OCI-LY3 (cell line): ENCODE results near the gene NEIL1.

Source experiments
- EZH2phosphoT487 ChIP-seq: fragments of 200-600 bp; shearing (Covaris generic); IDR thresholded peaks from 2 replicates; pipeline ENCODE4 v1.6.1; 2018; ENCODE audit warnings: antibody characterized with exemption, mixed run types, low read depth
- TF ChIP-seq, protein P1 (sequence below): fragments of 200-600, 300-600 bp; sonication (generic); IDR thresholded peaks from 2 replicates; pipeline ENCODE4 v1.5.1; 2014; ENCODE audit warnings: antibody characterized with exemption, low read length, low read depth

DNA sequence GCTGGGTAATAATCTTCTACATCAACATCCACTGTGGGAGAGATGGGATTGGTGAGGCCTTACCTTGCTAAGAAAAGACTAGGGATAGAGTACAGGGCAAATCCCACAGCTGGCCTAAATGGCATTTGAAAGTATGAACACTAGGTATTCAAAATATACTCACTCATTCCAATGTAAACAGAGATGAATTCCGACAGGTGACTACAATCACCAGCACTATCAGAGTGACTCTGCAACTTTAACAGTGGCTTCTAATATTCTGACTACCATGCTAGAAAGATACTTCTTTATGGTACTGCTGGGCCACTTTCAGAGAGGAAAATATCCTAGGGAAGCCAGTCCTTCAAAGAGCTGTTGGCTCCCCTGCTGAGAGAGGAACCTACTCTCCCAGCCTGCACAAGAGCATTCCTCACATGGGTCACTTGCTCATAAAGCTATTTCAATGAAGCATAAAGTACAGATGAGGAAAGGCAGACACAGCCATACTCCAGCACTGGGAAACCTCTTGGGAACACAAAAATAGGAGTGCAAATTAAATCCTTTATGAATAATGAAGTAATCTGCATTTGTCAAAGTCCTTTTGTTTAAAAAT lies 43.0 kb downstream of the NEIL1 start:
- TF ChIP-seq, protein P1, sequence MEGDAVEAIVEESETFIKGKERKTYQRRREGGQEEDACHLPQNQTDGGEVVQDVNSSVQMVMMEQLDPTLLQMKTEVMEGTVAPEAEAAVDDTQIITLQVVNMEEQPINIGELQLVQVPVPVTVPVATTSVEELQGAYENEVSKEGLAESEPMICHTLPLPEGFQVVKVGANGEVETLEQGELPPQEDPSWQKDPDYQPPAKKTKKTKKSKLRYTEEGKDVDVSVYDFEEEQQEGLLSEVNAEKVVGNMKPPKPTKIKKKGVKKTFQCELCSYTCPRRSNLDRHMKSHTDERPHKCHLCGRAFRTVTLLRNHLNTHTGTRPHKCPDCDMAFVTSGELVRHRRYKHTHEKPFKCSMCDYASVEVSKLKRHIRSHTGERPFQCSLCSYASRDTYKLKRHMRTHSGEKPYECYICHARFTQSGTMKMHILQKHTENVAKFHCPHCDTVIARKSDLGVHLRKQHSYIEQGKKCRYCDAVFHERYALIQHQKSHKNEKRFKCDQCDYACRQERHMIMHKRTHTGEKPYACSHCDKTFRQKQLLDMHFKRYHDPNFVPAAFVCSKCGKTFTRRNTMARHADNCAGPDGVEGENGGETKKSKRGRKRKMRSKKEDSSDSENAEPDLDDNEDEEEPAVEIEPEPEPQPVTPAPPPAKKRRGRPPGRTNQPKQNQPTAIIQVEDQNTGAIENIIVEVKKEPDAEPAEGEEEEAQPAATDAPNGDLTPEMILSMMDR: no peak
- no peak for TF ChIP-seq EZH2phosphoT487
